ENCODE data around the gene B3GALT4.

The B3GALT4 gene

GRCh38 chr6:33292996-33293682 lies 16.2 kb downstream of the B3GALT4 start:
- DNase-seq: no peak

- DNase-seq: no peak
Measured at GRCh38 chr6:33294086-33294823, 17.3 kb downstream of the B3GALT4 start.

- no peak for DNase-seq
Measured at GRCh38 chr6:33295621-33296369, 18.9 kb downstream of the B3GALT4 start.

- DNase-seq: no peak
Measured at GRCh38 chr6:33296797-33297405, 20.0 kb downstream of the B3GALT4 start.

GRCh38 chr6:33297406-33297955 lies 20.6 kb downstream of the B3GALT4 start:
- DNase-seq: no peak

- DNase-seq: peak; percentile 77
Measured at GRCh38 chr6:33297956-33298772, 21.2 kb downstream of the B3GALT4 start.

- DNase-seq: peak; percentile 70
Measured at GRCh38 chr6:33298773-33299236, 21.9 kb downstream of the B3GALT4 start, which contains the start of gene RGL2. RGL2 (minus strand) TSS chr6:33298942; CDS start chr6:33298610, 332 bp downstream.

- peak; percentile 96 for DNase-seq
Measured at GRCh38 chr6:33299237-33299944, 22.5 kb downstream of the B3GALT4 start.

- DNase-seq: no peak
Measured at GRCh38 chr6:33301877-33302276, 25.0 kb downstream of the B3GALT4 start.

- no peak for DNase-seq
Measured at GRCh38 chr6:33304216-33304615, 27.3 kb downstream of the B3GALT4 start.

GRCh38 chr6:33305052-33305451 lies 28.1 kb downstream of the B3GALT4 start:
- DNase-seq: no peak

GRCh38 chr6:33306356-33306755 lies 29.4 kb downstream of the B3GALT4 start:
- no peak for DNase-seq

GRCh38 chr6:33312361-33313104 lies 35.6 kb downstream of the B3GALT4 start:
- DNase-seq: peak; percentile 83

GRCh38 chr6:33313105-33313708 lies 36.3 kb downstream of the B3GALT4 start:
- DNase-seq: peak; percentile 71

- peak; percentile 89 for DNase-seq
Measured at GRCh38 chr6:33313709-33314514, 37.0 kb downstream of the B3GALT4 start, which contains the start of gene TAPBP. TAPBP (minus strand) TSS chr6:33314078; CDS start chr6:33314041, 37 bp downstream.

GRCh38 chr6:33314515-33314942 lies 37.6 kb downstream of the B3GALT4 start:
- DNase-seq: peak; percentile 73

- peak; percentile 39 for DNase-seq
Measured at GRCh38 chr6:33314943-33315792, 38.2 kb downstream of the B3GALT4 start.
